ENCODE measurements around the gene COL4A2.

The COL4A2 gene

DNA sequence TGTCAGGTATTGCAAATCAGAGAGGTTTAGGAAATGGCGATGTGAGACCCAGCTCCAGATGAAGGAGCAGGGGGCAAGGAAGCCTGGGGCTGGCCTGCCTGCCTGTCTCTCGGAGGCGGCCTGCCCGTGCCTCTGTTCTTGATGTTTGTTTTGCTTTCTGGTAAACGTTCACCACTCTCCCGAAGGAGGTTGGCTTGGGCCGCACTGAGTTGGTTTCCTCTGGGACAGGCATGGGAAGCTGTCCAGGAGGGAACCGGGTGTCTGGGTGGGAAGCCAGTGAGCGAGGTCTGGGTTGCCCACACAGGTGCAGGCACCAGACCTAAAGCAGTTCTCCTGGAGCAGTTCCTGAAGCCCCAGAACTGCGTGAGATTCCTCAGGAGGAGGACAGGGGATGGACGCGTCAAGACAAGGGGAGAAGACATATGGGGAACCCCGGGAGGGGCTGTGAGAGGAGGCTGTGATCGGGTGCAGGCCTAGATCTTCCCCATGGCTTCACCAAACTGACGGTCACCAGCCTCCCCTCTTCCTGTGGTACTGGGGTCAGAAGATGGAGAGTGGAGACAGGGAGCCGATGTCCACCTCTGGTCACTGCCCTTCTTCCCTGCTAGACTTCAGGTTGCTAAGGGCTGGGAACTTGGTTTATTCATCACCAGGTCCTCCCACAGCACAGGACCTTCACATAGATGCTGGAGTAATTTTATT lies 15.2 kb downstream of the COL4A2 start:
- no peak for DNase-seq (ENCODE audit: low read depth in 2 of 2)

DNA sequence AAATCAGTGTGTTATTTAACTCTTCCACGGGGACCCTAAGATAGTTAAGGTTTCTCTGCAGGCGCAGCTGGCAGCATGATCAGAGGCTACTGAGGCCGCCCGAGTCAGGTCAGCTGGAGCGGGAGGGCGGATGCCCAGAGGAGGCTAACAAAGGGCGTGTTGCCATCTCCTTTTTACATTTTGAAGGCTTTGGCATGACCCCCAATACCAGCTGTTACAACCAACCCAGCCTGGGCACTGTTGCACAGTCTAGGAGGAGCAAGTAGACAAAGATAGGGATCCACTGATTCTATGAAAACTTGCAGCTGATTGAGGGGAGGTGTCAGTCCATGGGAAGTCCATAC lies 15.7 kb downstream of the COL4A2 start:
- no peak for DNase-seq (ENCODE audit: low read depth in 2 of 2)

DNA sequence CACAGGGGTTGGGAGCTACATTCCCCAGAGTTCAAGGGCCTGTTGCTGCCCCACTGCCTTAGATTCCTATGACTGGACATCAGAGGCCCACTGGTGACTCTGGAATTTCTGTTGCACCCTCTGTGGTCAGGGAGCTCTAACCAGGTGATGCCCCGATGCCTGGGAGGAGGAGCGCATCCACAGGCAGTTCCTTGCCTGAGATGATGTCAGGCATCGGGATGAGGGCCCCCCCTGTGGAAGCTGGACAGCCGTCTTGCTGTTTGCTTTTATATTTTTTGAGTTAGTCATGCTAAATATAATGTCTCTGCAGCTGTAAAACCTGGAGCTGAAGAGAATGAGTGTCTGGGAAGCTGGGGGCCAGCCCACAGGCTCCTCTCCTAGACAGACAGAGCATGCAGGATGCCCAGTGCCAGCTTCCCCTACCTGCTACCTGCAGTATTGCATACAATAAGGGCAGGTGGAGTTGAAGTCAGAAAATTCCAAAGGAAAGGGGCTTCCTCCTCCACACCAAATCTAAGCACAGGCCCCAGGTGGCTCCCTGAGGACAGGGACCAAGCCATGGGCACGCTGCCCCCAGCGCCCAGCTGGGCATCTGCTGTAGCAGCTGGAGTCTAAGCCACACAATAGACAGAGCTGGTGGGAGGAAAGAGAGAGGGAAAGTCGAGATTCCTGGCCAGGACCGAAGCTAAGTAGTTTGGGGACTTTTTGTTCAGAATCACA lies 16.2 kb downstream of the COL4A2 start:
- DNase-seq (ENCODE audit: low read depth in 2 of 2): no peak

DNA sequence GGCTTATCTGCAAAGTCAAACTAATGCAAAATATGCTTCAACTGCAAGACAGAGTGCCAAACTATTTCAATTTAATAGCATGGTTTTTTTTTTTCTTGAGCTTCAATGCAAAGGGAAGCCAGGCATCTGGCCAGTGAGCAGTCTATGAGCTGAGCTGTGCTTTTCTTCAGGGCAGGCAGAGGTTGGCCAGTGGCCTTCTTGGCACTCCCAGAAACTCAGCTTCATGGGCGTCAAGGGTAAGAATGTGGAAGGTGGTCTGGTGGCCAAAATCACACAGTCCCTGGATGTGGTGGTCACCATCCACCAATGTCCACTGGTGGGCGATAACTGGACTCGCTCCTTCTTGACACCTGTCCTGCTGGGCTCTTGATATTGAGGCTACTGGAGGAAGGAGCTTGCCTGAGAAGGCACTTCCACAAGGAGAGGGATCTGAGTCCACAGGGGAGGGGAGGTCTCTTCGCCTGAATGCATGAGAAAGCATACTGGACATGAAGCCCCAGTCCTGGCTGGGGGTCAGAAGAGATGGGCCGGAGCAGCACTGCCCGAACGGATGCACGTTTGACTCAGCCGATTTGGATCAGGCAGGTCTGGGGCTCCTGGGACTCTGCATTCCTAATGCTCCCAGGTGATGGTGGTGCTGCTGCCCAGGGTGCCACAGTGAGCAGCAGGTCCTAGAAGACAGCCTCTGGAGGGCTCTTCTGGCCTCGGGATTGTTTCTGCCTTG lies 17.1 kb downstream of the COL4A2 start:
- no peak for DNase-seq (ENCODE audit: low read depth in 2 of 2)

DNA sequence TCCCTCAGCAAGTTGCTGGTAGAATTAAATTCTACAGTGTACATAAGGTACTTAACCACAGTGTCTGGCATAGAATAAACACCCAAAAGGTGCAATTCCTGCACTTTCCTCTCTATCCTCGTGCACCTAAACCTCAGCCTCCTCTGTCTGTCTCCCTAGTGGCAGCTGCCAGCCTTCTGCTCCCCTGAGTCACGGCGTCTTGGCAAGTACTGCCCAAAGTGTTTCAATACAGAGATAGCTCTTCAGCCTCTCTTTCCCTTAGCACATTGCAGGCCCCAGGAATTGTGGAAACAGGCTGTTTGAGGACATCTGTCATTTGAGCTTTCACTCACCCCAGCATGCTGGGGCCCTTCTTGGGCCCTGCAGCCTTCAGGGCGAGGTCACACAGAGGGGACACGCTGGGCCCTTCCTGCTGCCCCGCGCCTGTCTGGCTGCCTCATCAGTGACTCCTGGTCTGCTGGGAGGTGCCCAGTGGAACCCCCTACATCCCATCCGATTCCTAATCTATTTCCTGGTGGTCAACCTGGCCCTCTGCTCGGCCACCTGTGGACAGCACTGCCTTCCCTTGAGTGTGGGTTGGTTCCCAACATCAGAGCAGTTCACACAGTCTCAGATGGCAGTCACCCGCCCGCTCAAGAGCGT lies 19.3 kb downstream of the COL4A2 start:
- no peak for DNase-seq (ENCODE audit: low read depth in 2 of 2)

- DNase-seq (ENCODE audit: low read depth in 2 of 2): no peak
Measured at GRCh38 chr13:110327051-110327721, 20.1 kb downstream of the COL4A2 start.

GRCh38 chr13:110328573-110328972 lies 21.5 kb downstream of the COL4A2 start:
- no peak for DNase-seq (ENCODE audit: low read depth in 2 of 2)

GRCh38 chr13:110329258-110329657 lies 22.2 kb downstream of the COL4A2 start:
- DNase-seq (ENCODE audit: low read depth in 2 of 2): no peak

GRCh38 chr13:110329798-110330461 lies 22.8 kb downstream of the COL4A2 start:
- no peak for DNase-seq (ENCODE audit: low read depth in 2 of 2)

- DNase-seq (ENCODE audit: low read depth in 2 of 2): no peak
Measured at GRCh38 chr13:110330491-110331011, 23.5 kb downstream of the COL4A2 start.

- DNase-seq (ENCODE audit: low read depth in 2 of 2): no peak
Measured at GRCh38 chr13:110331362-110331761, 24.3 kb downstream of the COL4A2 start.

DNA sequence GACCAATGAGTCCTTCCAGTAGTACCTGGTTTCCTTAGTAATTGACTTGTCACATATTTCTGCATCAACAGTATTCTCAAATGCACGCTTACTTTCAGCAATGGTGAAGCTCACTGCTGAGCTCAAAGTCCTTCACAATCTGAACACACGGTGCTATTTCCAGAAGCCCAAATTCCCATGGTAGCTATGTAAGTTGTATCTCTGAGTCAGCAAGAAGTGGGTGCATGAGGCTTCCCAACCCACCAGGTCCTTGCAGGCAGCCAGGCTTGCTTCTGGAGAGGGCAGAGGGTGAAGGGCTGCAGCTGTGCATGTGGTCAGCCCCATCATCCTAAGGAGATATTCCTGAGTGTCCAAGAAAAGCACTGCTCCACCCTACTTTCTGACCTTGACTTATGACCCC lies 25.7 kb downstream of the COL4A2 start:
- DNase-seq (ENCODE audit: low read depth in 2 of 2): no peak

DNA sequence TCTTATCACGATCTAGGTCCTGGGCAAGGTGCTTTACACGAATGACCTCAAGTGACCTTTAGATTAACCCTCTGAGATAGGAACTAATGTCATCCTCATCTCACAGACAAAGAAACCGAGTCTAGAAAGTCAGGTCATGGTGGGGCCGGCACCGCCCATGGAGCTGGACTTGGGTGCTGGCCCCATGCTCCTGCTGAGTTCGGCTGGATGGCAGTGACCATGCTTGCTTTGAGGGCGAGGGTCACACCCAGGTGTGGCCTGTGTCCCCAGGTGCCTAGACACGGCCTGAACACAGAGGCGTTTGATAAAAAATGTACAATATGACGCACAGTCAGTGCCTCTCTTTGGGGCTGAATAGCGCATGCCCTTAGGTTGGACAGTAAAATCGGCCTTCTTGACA lies 26.8 kb downstream of the COL4A2 start:
- no peak for DNase-seq (ENCODE audit: low read depth in 2 of 2)

- no peak for DNase-seq (ENCODE audit: low read depth in 2 of 2)
Measured at GRCh38 chr13:110334256-110334655, 27.2 kb downstream of the COL4A2 start.

DNA sequence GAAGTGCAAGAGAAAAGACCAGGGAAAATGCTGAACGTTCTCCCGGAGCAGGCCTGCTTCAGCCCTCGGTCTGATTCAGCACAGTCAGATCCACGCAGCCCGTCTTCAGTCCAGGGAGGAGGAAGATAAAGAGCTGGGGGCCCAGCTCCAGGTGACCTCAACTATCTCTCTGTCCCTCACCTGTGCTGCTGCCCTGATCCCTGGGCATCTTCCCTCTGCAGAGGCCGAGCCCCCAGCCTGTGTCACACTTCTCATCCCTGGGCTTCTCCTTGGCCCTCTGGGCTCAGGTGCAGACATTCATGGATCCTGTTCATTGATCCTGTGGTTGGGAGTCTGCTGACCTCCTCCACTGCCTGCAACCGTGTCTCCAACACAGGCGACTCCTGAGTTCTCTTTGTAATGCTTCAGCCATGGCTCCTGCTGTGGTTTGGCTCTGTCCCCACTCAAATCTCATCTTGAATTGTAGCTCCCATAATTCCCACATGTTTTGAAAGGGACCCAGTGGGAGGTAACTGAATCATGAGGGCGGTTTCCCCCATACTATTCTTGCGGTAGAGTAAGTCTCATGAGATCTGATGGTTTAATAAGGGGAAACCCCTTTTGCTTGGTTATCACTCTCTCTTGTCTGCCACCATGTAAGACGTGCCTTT lies 27.9 kb downstream of the COL4A2 start:
- DNase-seq (ENCODE audit: low read depth in 2 of 2): no peak

DNA sequence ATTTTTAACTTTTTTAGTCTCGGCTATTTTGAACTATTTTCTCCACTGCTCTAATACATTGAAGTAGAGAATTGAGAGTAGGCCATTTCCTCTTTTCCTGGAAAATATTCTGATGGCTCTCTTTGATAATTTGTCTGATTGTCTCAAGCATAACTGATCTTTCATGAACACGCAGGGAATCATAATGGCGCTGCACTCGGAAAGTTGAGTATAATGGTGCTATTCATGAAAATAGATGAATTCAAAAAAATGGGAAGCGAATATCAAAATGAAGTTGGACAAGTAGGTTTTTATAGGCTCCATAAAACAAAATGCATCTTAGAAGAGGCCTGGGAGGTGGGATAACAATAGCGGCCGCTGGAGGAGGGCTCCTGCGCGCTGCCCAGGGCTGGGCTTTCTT lies 29.0 kb downstream of the COL4A2 start:
- no peak for DNase-seq (ENCODE audit: low read depth in 2 of 2)

DNA sequence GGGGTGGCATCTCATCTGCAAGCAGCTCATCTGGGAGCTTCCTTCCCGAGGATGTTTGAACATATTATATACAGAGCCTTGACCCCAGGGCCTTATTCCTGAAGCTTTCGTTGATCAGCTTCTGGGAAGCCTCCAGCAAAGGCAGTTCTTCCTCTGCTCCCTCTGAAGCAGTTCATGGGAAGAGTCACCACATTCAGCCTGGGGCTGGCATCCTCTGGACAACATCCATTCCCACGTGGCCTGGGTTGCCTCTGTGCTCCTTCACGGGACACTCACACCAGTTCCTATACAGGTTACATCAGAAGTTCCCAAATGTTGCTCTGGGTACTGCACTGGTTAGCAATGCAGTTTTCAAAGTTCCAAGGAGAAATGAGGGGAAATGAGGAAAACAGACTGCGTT lies 29.6 kb downstream of the COL4A2 start:
- DNase-seq (ENCODE audit: low read depth in 2 of 2): no peak

DNA sequence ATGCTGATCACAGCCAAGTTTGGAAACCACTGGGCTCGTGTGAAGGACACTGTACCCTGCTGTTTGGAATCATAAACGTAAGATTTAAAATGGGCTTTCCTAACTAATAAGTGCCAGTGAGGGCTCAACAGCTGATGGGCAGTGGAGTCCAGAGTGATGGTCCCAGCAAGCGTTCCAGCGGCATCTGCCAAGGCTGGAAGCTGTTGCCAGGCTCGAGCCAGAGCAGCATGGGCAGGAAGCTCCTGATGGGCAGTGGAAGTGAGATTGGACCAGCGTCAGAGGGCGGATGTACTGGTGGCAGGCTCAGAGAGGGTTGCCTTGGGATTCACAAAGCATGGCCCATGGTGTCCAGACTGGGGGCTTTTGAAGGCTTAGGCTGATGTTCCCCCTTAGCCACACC lies 30.2 kb downstream of the COL4A2 start:
- no peak for DNase-seq (ENCODE audit: low read depth in 2 of 2)

GRCh38 chr13:110338441-110339101 lies 31.5 kb downstream of the COL4A2 start:
- DNase-seq (ENCODE audit: low read depth in 2 of 2): no peak

GRCh38 chr13:110339263-110339662 lies 32.2 kb downstream of the COL4A2 start:
- DNase-seq (ENCODE audit: low read depth in 2 of 2): no peak
